ENCODE measurements around the gene BOLA2B. TPM values are rescaled to one million over a fixed set of nuclear protein-coding genes. Genes with fewer than 3 reads are reported as not detected.

Gene BOLA2B
- total RNA-seq, 4 donors from 2014 or later, result 227 to 487 (median 370) TPM

DNA sequence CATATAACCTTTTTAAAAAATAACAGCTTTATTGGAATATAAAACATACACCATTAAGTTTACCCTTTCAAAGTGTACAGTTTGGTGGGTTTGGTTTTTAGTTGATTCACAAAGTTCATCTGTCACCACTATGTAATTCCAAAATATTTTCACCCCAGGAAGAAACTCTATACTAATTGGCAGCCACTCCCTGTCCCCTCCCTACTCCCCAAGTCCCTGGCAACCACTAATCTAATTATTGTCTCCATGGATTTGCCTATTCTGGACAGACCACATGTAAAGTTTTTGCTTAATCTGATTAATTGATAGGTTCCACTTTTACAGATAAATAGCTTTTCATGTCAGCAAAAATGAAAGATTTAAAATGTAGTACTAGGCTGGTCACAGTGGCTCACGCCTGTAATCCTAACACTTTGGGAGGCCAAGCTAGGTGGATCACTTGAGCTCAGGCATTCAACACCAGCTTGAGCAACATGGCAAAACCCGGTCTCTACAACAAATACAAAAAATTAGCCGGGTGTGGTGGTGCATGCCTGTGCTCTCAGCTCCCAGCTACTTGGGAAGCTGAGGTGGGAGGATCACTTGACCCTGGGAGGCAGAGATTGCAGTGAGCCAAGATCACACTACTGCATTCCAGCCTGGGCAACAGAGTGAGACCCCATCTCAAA lies 45.5 kb downstream of the BOLA2B start:
- peaks cover 0 to 8% (median 0%) of the 10 kb centered on the region in 4 donors for H3K9me3 ChIP-seq
- no peaks in the 10 kb centered on the region for H3K4me1 ChIP-seq
- TF ChIP-seq CTCF (IDR thresholded peaks at IDR 0.05) (no peak), POLR2A (IDR thresholded peaks at IDR 0.05) (no peak)
- no peak overlapping the region for H3K4me3 ChIP-seq
- no peak for DNase-seq
- H3K27ac ChIP-seq, result no peak overlapping the region
- no peaks in the 10 kb centered on the region for H3K36me3 ChIP-seq
- H3K27me3 ChIP-seq, result no peaks in the 10 kb centered on the region

GRCh38 chr16:30145657-30146056 lies 47.8 kb downstream of the BOLA2B start:
- TF ChIP-seq CTCF (IDR thresholded peaks at IDR 0.05) (no peak), POLR2A (IDR thresholded peaks at IDR 0.05) (no peak)
- Histone ChIP-seq H3K27me3 (no peaks in the 10 kb centered on the region), H3K27ac (no peak overlapping the region), H3K9me3 (peaks cover 0 to 8% (median 0%) of the 10 kb centered on the region in 4 donors), H3K4me3 (no peak overlapping the region), H3K4me1 (no peaks in the 10 kb centered on the region), H3K36me3 (no peaks in the 10 kb centered on the region)
- DNase-seq, result no peak

DNA sequence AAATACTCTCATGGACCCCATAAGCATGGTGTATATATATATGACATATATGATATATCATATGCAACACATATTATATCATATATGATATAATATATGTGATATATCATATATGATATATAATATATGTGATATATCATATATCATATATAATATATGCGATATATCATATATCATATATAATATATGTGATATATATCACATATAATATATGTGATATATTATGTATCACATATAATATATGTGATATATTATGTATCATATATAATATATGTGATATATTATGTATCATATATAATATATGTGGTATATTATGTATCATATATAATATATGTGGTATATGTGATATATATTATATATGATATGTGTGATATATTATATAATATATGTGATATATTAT lies 48.5 kb downstream of the BOLA2B start:
- H3K27me3 ChIP-seq, result no peaks in the 10 kb centered on the region
- no peak for DNase-seq
- H3K4me1 ChIP-seq, result no peaks in the 10 kb centered on the region
- peaks cover 0 to 8% (median 0%) of the 10 kb centered on the region in 4 donors for H3K9me3 ChIP-seq
- no peak overlapping the region for H3K27ac ChIP-seq
- H3K4me3 ChIP-seq, result no peak overlapping the region
- no peaks in the 10 kb centered on the region for H3K36me3 ChIP-seq
- no peak for TF ChIP-seq POLR2A (IDR thresholded peaks at IDR 0.05)
- no peak for TF ChIP-seq CTCF (IDR thresholded peaks at IDR 0.05)

DNA sequence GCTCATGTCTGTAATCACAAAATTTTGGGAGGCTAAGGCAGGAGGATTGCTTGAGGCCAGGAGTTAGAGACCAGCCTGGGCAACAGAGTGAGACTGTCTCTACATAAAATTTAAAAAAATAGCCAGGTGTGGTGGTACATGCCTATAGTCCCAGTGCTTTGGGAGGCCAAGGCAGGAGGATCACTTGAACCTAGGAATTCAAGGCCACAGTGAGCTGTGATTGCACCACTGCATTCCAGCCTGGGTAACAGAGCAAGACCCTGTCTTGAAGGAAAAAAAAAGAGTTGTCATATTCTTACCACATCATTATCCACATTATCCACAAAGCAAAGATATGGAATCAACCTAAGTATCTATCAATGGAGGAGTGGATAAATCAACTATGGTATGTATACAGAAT lies 49.4 kb downstream of the BOLA2B start:
- DNase-seq, result no peak
- H3K27me3 ChIP-seq, result no peaks in the 10 kb centered on the region
- no peaks in the 10 kb centered on the region for H3K36me3 ChIP-seq
- H3K4me1 ChIP-seq, result no peaks in the 10 kb centered on the region
- no peak for TF ChIP-seq CTCF (IDR thresholded peaks at IDR 0.05)
- no peak for TF ChIP-seq POLR2A (IDR thresholded peaks at IDR 0.05)
- H3K4me3 ChIP-seq, result no peak overlapping the region
- no peak overlapping the region for H3K27ac ChIP-seq
- H3K9me3 ChIP-seq, result peaks cover 0 to 4% (median 0%) of the 10 kb centered on the region in 4 donors

DNA sequence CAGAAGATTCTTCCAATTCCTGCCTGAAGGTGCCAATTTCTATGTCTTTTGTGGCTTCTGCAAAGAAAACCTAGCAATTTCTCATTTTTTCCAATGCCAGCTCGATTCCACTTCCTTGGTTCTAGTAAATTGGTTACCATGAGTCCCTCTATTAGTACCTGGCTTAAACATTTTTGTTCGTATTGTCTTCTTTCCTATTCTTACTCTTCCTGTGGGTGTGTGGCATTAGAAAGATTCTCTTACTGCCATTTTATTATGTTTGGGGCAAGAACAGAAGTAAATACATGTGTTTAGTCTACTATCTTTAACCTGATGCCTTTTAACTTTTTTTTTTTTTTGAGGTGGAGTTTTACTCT lies 50.1 kb downstream of the BOLA2B start:
- H3K4me3 ChIP-seq, result no peak overlapping the region
- H3K36me3 ChIP-seq, result no peaks in the 10 kb centered on the region
- H3K4me1 ChIP-seq, result no peaks in the 10 kb centered on the region
- H3K27me3 ChIP-seq, result no peaks in the 10 kb centered on the region
- H3K9me3 ChIP-seq, result no peaks in the 10 kb centered on the region
- no peak for DNase-seq
- H3K27ac ChIP-seq, result no peak overlapping the region
- TF ChIP-seq CTCF (IDR thresholded peaks at IDR 0.05) (no peak), POLR2A (IDR thresholded peaks at IDR 0.05) (no peak)

Small RNAs within 50 kb of the gene (small RNA-seq; reads per million reads assigned to genes)
- 0 reads per million in 2 donors for gene AC106782.4

Other genes with a start within 250 kb of the BOLA2B start
- 100 to 1,000 TPM; 103 to 201 (median 170) TPM for gene TMEM219, start 231.6 kb downstream of the BOLA2B start, total RNA-seq
- 100 to 1,000 TPM in 1 of 4 donors, 10 to 100 TPM in 3; 78.1 to 123 (median 90.9) TPM for gene TAOK2, start 219.8 kb downstream of the BOLA2B start, total RNA-seq
- 10 to 100 TPM in 3 of 4 donors, 1 to 10 TPM in 1; 5.8 to 15.1 (median 13.1) TPM for gene HIRIP3, start 198.0 kb downstream of the BOLA2B start, total RNA-seq
- gene INO80E, start 197.4 kb downstream of the BOLA2B start, total RNA-seq, result 10 to 100 TPM; 46.6 to 85.8 (median 75.9) TPM
- gene DOC2A, start 182.6 kb downstream of the BOLA2B start, total RNA-seq, result 1 to 10 TPM in 3 of 4 donors, not detected in 1; 2.5 to 4.9 (median 2.9) TPM
- gene C16orf92, start 170.5 kb downstream of the BOLA2B start, total RNA-seq, result not detected
- gene TLCD3B, start 162.4 kb downstream of the BOLA2B start, total RNA-seq, result not detected
- gene ALDOA, start 127.9 kb downstream of the BOLA2B start, total RNA-seq, result 1,000 to 10,000 TPM in 1 of 4 donors, 100 to 1,000 TPM in 3; 427 to 1,063 (median 887) TPM
- 10 to 100 TPM; 43.7 to 79.4 (median 56.6) TPM for gene PPP4C, start 117.7 kb downstream of the BOLA2B start, total RNA-seq
- gene TBX6, start 101.7 kb downstream of the BOLA2B start, total RNA-seq, result 1 to 10 TPM in 3 of 4 donors, under 1 TPM in 1; 0.53 to 3.4 (median 2.2) TPM
- 100 to 1,000 TPM in 2 of 4 donors, 10 to 100 TPM in 2; 85.8 to 144 (median 113) TPM for gene YPEL3, start 97.5 kb downstream of the BOLA2B start, total RNA-seq
- gene GDPD3, start 80.1 kb downstream of the BOLA2B start, total RNA-seq, result 10 to 100 TPM in 3 of 4 donors, 1 to 10 TPM in 1; 9.1 to 25.6 (median 14.6) TPM
- 100 to 1,000 TPM; 131 to 249 (median 191) TPM for gene MAPK3, start 70.4 kb downstream of the BOLA2B start, total RNA-seq
- 100 to 1,000 TPM in 1 of 4 donors, 10 to 100 TPM in 3; 21.2 to 205 (median 32.1) TPM for gene CORO1A, start 10.1 kb downstream of the BOLA2B start, total RNA-seq
- gene SLX1A, start 209 bp upstream of the BOLA2B start, total RNA-seq, result 100 to 1,000 TPM in 3 of 4 donors, 10 to 100 TPM in 1; 56.1 to 283 (median 260) TPM
- 100 to 1,000 TPM in 3 of 4 donors, 10 to 100 TPM in 1; 97.4 to 195 (median 133) TPM for gene SULT1A3, start 5.6 kb upstream of the BOLA2B start, total RNA-seq
- gene NPIPB13, start 54.8 kb upstream of the BOLA2B start, total RNA-seq, result 1 to 10 TPM in 3 of 4 donors, not detected in 1; 5.9 to 9.9 (median 8.3) TPM
- gene CD2BP2, start 161.6 kb upstream of the BOLA2B start, total RNA-seq, result 10 to 100 TPM; 32.2 to 39.9 (median 35.3) TPM
- 10 to 100 TPM; 37.1 to 58.2 (median 48.9) TPM for gene TBC1D10B, start 176.8 kb upstream of the BOLA2B start, total RNA-seq
- gene MYL11, start 181.1 kb upstream of the BOLA2B start, total RNA-seq, result not detected
- gene SEPTIN1, start 188.9 kb upstream of the BOLA2B start, total RNA-seq, result 10 to 100 TPM in 2 of 4 donors, 1 to 10 TPM in 2; 7.2 to 65.2 (median 9.8) TPM
- 1 to 10 TPM; 4.2 to 9.7 (median 7.1) TPM for gene ZNF48, start 201.8 kb upstream of the BOLA2B start, total RNA-seq
- 10 to 100 TPM in 2 of 4 donors, 1 to 10 TPM in 2; 5.4 to 15.7 (median 8.5) TPM for gene ZNF771, start 213.9 kb upstream of the BOLA2B start, total RNA-seq
- gene DCTPP1, start 236.4 kb upstream of the BOLA2B start, total RNA-seq, result 10 to 100 TPM; 20.7 to 33.3 (median 27.6) TPM